ENCODE results near the gene SNTN.
"Not testable (repeated sequence)": the region's sequence is repeated elsewhere in the genome, so short reads cannot be mapped to it uniquely, and the experiment has no call there.

The SNTN gene

DNA sequence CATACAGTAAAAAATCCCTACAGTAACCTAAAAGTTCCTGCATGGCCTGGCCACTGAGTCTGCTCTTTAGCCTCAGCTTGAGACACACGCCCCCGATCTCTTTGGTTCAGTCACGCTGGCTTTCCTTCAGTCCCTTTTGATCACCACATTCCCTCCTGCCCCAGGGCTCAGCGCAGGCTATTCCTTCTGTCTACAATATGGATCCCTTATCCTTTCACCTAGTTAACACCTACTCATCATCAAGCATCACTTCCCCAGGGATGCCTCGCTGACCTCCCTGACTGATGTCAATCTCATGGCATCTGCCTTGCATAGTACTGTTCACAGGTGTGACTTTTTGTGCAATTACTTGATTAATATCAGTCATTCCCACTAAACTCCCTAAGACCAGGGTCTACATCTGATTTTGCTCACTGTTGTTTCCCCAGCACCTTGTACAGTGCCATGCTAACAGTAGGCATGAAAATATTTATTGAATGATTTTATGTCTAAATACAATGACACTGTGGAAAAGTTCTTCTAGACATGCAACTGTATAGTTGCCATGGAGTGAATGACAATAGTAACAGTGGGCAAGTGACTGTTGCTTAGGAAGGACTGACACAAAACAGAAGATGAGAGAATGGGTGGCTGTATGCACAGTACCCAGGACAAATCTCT is at the start of gene SNTN:
TSS of gene SNTN (plus strand) at position 610 of the 660 bp plus-strand sequence. CDS start at position 623, 13 bp downstream.
- no peak for DNase-seq (ENCODE audit: low read depth)

DNA sequence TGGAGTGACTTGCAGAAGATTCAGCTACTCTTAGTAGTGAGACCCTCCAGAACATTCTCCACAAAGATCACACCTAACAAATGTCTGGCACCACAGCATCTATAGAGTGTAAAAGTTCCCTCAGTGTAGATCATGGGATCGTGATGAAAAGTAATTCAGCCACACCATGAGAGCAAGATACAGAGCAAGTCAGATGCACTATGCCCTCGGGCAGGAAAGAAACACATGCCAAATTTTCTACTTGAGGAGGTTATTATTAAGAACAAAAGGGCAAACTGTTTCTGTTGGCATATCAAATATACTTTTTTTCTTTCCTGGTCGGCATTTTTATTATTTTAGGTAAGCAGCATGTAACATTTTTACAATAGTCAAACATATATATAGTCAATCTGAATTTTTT is 44.8 kb upstream of the SNTN start:
- DNase-seq (ENCODE audit: low read depth), result no peak

DNA sequence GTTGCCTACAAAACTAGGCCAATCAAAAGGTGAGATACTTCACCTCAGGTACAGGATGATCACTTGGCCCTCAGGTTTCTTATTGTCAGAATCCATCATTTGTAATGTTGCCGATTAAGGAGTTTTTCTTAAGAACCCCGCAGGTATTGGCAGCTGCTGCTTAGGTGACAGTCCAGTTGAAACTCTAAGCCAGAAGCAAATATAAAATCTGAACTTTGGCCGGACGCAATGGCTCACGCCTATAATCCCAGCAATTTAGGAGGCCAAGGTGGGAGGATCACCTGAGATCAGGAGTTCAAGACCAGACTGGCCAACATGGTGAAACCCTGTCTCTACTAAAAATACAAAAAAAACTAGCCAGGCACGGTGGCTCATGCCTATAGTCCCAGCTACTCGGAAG is 43.1 kb upstream of the SNTN start:
- no peak for DNase-seq (ENCODE audit: low read depth)

DNA sequence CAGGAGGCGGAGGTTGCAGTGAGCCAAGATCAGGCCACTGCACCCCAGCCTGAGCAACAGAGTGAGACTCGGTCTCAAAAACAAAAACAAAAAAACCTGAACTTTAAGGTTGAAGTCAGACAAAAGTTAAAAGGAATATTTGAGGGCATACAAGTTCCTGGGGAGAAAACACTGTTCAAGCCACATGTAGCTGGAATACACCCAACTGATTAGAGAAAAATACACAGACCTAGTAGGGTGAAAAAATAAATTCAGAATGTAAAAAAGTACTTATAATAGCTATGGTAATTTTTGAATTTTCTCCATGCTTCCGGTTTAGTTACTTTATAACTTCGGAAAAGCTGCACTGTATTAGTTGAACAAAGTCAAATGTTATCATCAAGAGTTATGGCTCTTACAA is 42.6 kb upstream of the SNTN start:
- DNase-seq (ENCODE audit: low read depth), result no peak

DNA sequence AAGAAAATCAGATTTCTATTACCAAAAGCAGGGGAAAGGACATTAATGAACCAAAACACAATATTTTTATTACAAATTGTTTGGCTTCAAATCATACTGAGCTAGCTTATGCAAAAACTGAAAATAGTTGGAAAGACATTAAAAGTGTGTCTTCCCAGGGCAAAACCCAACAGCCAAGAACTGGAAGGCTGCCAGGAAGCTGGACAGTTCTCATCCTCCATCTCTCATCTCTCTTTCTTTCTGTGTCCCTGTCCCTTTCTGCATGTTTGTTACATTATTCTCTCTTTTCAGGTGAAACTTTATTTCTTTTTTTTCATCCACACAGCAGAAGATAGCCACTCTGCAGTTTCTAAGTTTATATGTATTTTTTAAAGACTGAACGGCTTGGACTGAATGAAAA is 41.1 kb upstream of the SNTN start:
- DNase-seq (ENCODE audit: low read depth), result no peak

DNA sequence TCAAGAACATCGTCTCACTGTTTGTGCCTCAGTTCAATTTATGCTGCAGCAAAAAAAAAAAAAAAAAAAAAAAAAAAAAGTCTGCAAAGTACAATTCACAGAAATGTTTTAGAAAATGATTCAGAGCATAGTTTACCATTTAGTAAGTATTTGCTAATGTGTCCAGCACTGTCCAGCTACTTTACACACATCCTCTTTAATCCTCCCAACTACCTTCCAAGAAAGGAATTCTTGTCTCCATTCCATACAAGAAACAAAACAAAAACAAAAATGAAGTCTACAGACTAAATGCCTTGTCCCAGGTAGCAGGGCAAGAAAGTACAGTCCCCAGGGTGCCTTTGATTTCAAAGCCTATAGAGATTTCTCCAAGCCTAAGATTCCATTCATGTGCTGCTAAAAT is 38.9 kb upstream of the SNTN start:
- no peak for DNase-seq (ENCODE audit: low read depth)

DNA sequence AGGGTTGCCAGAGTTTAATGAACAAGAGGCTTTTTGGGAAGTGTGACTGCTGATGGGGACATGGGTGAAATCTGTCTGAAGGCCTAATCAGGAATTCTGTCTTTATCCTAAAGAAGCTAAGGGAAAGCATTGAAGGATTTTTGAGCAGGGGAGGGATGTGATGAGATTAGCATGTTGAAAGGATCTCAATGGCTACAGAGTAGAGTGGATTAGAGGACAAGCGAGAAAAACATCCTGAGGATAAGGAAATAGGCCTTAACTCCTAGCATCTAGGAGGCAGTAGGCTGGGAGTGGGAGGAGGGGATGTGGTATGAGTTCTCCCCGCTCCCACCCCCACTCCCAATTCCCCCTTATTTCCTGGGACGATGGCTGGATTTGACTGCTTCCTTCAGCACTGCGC is 35.1 kb upstream of the SNTN start:
- no peak for DNase-seq (ENCODE audit: low read depth)

DNA sequence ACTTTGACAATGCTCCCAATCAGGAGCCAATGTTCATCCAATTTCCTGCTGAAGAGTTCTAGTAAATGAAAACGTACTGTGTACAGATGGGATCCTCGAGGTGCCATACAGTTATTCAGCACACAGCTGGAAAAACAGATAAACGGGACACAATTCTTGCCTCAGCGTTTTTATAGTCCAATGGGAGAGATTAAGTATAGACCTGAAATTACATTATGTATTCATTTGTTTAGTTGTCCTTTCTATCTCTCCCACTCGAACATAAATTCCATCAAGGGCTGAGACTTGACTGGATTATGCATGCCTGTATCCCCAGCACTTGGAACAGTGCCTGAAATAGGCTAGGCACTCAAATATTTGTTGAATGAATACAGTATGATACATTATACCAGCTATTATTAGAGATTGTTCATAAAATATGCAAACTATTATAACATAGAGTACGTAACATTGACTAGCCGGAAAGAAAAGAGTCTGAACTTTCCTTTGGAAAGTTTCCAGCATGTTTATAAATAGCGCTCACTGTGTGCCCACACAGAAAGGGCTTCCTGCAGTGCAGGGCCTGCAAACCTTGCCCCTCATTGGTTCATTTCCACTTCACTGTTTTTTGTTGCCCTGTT is 27.4 kb upstream of the SNTN start:
- no peak for DNase-seq (ENCODE audit: low read depth)

DNA sequence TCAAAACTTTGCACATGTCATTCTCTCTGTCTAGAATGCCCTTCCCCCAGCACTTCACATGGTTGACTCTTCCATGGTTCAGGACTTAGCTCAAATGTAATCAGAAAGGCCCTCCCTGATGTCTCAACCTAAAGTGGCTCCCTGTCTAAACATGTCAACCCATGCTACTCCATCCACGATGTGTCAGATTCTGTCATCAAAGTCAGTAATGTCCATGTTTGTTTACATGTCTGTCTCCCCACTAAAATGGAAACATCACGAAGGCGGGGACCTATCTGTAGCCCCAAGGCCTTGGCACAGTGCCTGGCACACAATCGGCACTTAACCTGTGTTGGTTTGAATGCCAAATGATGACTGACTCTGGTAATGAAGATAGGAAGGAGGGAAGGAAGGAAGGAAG is 20.8 kb upstream of the SNTN start:
- no peak for DNase-seq (ENCODE audit: low read depth)

DNA sequence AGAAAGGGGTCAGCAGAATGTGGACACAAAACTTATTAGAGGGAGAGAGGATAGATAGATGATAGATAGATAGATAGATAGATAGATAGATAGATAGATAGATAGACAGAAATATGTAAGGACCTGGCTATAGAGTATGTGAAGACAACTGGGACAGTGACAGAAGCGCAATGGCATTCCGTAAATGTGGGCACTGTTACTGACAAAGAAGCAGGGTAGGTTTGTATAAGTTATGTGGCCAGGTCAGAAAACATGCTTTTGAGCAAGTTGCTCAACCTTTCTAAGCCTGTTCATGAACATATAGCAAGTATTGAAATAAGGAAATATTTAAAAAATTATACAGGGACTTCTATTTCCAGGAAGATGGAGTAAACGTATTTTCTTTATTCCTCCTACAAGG is 17.3 kb upstream of the SNTN start:
- DNase-seq (ENCODE audit: low read depth), result no peak

DNA sequence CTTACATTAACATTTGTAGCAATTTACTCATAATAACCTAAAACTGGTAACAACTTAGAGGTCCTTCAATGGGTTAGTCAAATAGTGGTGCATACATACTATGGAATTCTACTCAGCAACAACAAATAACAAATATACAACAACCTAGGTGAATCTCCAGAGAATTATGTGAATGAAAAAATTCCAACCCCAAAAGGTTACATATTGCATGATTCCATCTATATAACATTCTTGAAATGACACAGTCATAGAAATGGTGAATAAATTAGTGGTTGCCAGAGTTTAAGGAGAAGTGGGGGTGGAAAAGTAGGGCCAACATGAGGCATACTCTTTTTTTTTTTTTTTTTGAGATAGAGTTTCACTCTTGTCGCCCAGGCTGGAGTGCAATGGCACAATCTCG is 12.7 kb upstream of the SNTN start:
- no peak for DNase-seq (ENCODE audit: low read depth)

DNA sequence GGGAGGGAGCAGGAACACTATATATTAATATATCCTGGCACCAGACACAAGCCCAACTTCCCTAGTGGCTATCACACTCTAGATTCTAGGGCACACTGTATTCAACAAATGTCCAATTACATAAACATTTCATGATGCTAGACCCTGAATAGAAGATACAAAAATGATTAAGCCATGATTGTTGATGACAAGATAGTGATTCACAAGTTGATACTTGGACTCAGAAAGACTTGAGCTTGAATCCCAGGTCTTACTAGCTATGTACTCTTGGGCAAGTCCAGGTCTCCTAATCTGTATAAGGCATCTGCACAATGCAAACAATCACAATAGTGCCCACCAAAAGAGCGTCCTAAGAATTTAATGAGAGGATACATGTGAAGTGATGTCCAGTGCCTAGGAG is 10.0 kb upstream of the SNTN start:
- DNase-seq (ENCODE audit: low read depth), result no peak

DNA sequence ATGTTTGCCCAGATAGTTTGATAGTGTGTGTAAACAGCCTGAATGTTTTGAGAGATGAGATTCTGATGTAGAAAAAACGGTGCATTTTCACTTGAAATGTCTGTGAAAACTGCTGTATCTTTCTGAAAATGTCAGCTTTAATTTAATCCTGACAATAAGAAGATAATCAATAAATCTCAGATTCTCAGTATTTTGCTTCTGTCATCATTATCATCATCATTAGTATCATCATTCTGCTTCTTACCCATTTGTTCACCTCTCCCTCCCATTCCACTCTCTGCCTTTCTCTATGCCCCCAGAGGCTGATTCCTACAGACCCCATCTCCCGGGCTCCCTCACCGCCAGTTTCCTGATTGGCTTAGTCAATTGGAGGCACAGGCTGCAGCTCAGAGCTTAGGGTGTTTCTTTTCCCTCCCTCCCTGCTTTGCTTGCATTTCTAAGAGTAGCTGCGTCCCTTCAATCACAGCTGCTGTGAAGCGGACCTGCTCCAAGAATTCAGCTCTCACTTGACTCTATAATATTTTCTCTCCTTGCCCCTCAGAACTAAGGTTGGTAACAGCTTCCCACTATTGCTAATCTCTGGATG is 8.2 kb upstream of the SNTN start:
- DNase-seq (ENCODE audit: low read depth), result no peak

DNA sequence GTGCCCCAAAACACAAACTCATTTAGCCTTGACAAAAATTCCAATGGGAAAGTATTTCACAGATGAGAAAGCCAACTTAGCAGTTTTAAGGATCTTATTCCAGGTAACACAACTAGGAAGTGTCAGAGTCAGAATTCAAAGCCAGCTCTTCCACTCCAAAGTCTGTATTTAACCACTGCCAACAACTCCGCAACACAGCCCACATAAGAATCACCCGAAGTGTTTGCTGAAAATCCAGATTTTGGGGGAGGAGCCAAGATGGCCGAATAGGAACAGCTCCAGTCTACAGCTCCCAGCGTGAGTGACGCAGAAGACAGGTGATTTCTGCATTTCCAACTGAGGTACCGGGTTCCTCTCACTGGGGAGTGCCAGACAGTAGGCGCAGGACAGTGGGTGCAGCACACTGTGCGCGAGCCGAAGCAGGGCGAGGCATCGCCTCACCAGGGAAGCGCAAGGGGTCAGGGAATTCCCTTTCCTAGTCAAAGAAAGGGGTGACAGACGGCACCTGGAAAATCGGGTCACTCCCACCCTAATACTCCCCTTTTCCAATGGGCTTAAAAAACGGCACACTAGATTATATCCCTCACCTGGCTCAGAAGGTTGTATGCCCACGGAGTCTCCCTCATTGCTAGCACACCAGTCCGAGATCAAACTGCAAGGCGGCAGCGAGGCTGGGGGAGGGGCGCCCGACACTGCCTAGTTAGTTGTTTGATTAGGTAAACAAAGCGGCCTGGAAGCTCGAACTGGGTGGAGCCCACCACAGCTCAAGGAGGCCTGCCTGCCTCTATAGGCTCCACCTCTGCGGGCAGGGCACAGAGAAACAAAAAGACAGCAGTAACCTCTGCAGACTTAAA is 7.3 kb upstream of the SNTN start:
- DNase-seq (ENCODE audit: low read depth), result not testable (repeated sequence)

DNA sequence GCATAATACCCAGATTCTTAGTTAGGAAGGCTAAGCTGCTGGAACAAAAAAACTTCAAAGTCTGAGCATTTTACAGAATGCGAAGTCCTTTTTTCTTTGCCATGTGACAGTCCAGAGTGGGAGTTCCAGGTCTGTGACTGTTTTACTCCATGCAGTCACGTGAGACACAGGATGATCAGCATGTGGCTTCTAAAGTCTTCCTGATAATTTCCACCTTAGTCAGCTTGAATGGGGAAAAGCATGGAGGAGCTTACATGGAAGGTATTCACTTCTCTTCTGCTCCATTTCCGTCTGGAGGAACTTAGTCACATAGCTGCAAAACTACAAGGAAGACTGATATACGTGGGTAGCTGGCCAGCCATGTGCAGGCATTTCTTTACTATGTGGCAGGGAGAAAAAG is 1.7 kb downstream of the SNTN start:
- DNase-seq (ENCODE audit: low read depth), result no peak

DNA sequence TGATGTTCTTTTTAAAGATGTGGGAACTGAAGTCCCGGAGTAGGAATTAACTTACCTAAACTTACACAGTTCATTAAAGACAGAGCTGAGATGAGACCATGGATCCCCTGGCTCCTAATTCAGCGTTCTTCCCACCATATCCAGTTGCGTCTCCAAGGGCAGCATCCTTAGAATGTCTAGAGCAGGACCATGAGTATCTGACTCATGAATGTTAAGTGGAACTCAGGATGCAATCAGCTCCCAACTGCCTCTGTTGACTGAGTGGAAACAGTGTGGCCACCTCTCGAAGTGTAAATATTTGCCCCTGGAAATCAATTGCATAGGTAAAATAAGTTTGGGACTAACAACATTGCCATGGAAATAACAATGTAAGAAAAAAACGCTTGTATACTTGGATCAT is 2.5 kb downstream of the SNTN start:
- DNase-seq (ENCODE audit: low read depth), result no peak

DNA sequence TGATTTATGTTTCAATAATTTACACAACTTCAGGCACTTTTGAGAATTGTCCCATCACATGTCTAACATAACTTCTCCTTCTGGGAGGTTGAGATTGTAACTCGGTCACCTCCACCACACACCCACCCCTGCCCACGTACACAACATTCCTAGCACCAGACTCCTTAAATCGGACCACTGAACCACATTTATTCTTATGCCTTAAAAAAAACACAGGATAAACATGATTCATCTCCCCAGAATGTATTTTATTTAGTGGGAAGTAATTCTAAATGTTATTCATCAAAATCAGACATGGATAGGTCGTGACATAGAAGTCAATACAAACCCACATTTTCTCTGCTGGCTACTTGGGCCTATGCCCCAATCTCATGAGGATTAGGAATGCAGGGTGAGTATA is 3.0 kb downstream of the SNTN start:
- no peak for DNase-seq (ENCODE audit: low read depth)

DNA sequence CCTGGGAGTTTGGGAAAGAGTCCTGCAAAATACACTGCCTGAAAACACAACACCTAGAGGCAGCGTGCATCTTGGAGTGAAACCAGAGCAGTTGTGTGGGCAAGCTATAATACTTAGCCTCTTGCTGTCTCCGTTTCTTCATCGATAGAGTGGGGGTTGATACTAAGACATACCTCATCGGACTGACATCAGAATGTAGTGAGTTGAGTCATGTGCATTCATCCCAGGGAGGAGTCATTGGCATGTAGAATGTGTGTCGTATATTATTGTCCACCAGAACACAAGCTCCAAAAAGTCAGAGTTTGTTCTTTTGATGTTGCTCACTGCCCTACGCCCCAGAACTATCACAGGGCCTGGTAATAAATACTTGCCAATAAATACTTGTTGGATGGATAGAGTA is 4.3 kb downstream of the SNTN start:
- DNase-seq (ENCODE audit: low read depth), result no peak

DNA sequence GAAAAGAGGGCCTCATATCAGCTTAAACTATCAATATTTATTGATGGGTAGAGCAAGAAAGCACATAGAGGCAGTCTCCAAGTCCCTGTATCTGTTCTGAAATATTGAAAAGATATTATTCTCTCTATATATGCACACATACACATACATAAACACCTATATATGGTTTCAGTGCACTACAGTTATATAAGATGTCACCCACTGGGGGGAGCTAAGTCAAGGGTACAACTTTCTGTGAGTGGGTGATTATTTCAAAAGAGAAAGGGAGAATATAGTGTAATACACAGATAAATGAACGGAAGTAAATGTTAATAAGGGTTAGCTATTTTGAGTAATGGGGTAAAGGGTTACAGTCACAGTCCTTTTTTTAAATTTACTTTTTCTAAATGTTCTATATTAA is 8.8 kb downstream of the SNTN start:
- DNase-seq (ENCODE audit: low read depth), result no peak

DNA sequence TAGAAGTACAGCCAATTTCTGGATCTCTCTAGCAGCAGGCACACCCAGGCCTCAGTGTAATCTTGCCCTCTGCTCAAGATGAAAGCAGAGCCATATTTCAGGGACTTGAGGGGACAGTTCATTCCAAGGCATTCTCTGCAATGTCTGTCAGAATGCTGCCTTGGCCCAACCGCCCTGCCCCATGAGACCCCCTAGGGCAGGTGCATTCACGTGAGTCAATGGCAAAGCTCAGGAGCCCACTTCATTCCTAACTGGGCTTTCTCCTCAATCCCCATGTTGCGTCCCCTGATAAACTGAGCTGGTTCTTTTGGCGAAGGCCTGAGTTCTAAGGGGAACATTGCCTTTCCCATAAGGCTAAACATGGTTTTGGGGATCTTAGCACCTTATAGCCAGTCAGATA is 9.5 kb downstream of the SNTN start:
- DNase-seq (ENCODE audit: low read depth), result no peak

DNA sequence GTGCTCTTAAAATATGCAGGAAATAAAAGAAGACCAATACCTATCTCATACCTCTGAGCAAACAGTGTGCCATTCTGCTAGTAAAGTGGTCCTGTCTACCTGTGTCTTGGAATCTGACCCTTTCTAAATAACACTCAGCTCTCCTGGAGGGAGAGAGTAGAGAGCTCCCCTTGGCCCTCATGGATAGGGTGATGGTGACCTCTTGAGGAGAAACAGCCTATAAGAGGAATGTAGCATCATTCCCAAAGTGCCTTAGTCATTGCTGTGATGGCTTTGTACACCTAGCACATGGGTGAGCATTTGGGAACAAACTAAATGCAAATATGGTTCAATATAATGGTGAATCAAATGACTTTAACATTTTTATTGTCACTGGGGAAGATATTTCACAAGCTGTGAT is 10.0 kb downstream of the SNTN start:
- DNase-seq (ENCODE audit: low read depth), result no peak

DNA sequence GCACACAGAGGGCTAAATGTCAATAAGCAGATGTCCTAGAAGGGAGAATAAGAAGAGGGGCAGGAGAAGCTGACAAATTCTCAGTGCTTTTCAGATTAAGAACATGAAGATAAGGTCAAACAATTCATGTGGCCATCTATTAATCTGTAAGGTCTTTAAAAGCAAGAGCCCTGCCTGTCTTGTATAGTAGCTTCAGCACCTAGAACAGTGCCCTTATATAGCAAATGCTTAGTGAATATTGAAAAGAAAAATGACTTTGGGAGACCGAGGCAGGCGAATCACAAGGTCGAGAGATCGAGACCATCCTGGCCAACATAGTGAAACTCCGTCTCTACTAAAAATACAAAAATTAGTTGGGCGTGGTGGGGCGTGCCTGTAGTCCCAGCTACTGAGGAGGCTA is 18.1 kb downstream of the SNTN start:
- no peak for DNase-seq (ENCODE audit: low read depth)

DNA sequence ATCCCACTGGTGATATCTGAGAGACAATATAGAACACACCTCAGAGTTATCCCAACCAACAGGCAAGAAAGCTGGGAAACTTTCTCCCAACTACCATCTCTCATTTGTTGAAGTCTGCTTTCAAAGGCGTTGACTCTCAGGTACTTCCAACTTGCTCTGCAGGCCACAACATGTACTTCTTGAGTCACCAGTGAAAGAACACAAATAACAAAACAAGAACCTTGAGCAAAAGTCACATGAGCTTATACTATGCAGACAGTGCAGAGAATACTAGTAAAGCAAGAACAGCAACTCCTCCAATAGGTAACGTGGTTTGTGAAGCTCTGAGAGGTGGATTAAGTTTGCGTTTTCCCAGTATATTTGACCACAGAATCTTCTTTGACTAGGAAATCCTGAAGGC is 20.6 kb downstream of the SNTN start:
- no peak for DNase-seq (ENCODE audit: low read depth)

Data from T-helper 22 cell (primary cell).